Transverse colon (tissue), 4 donors: ENCODE results near the gene MPST. TPM values are rescaled to one million over a fixed set of nuclear protein-coding genes. Genes with fewer than 3 reads are reported as not detected.

ENCODE experiments used
- DNase-seq: peaks from one replicate; pipeline ENCODE4 v3.0.0-alpha.2; 2019
- H3K27ac ChIP-seq, 4 donors: fragments of 200-600 bp; sonication (generic); 2 replicates each; pipeline ENCODE4 v1.5.1; 2016 to 2018; ENCODE audit warnings: inconsistent platforms in 4 of 4
- H3K27me3 ChIP-seq: fragments of 200-600 bp; sonication (generic); 2 replicates; pipeline ENCODE4 v1.5.1; 2017; ENCODE audit warnings: inconsistent platforms
- H3K36me3 ChIP-seq, 4 donors: fragments of 200-600 bp; sonication (generic); 2 replicates each; pipeline ENCODE4 v1.5.1; 2017 to 2019; ENCODE audit warnings: inconsistent platforms in 4 of 4
- H3K4me1 ChIP-seq, 4 donors: fragments of 200-600 bp; sonication (generic); 2 replicates each; pipeline ENCODE4 v1.5.1; 2017 to 2020; ENCODE audit warnings: inconsistent platforms in 4 of 4
- H3K4me3 ChIP-seq, 4 donors: fragments of 200-600 bp; sonication (generic); 1 replicate in 1 of 4; 2 replicates in 3 of 4; pipeline versions ENCODE4 v1.5.1 to v1.6.1; 2017 to 2019; ENCODE audit warnings: inconsistent platforms in 4 of 4
- H3K9me3 ChIP-seq, 2 donors: fragments of 200-600 bp; sonication (generic); 2 replicates each; pipeline ENCODE4 v1.5.1; 2017 to 2019; ENCODE audit warnings: inconsistent platforms in 2 of 2
- CTCF ChIP-seq, 5 experiments: fragments of 200-600 bp in 3 of 5; fragments of 450-650 bp in 2 of 5; sonication (generic) in 3 of 5; IDR thresholded peaks; 1 replicate in 2 of 5; 2 replicates in 3 of 5; pipeline ENCODE4 v1.5.1; 2016 to 2017; ENCODE audit warnings: antibody characterized with exemption in 5 of 5, inconsistent platforms in 3 of 5, mild to moderate bottlenecking in 2 of 5, moderate library complexity in 1 of 5
- EP300 ChIP-seq: sonication (generic); formaldehyde crosslinking; IDR thresholded peaks from one replicate; pipeline ENCODE4 v1.6.1; 2017; ENCODE audit warnings: antibody characterized with exemption, low read depth
- POLR2A ChIP-seq: fragments of 450-650 bp; IDR thresholded peaks from one replicate; pipeline ENCODE4 v1.6.1; 2016; ENCODE audit warnings: antibody characterized with exemption, mild to moderate bottlenecking, moderate library complexity
- POLR2AphosphoS5 ChIP-seq, 3 donors: sonication (generic); formaldehyde crosslinking; IDR thresholded peaks; one replicate each; pipeline ENCODE4 v1.6.1; 2016; ENCODE audit warnings: antibody characterized with exemption in 3 of 3
- WGBS, 2 donors: methylation state at CpG; one replicate each; pipeline ENCODE4 v1.1.5; 2018; ENCODE audit warnings: low coverage in 1 of 2; 5-methylcytosine and 5-hydroxymethylcytosine counted together
- in situ Hi-C, 4 donors: fragments of 200-750 bp; cut with MboI; loops; one replicate each; pipeline versions ENCODE4 v1.15.0 to v1.15.1; 2017; ENCODE audit warnings: low sequenced_read_pairs in 3 of 4, low pct_ligation_motif_present in 1 of 4, low pct_unique_long_range_greater_than_20kb in 1 of 4
- intact Hi-C: fragments of 100-400 bp; cut with DNase I; formaldehyde crosslinking; loops from one replicate; pipeline ENCODE4 v1.15.1; 2023; ENCODE audit warnings: low total_unique reads
- total RNA-seq, 4 donors: library from RNA; depleted of rRNA; stranded (reverse); fragments of >200 nt; gene quantifications; one replicate each; pipeline ENCODE4 v1.1.0, GENCODE V29; 2016

Gene MPST
- total RNA-seq, 4 donors from 2014 or later = 407 to 964 (median 541) TPM

DNA sequence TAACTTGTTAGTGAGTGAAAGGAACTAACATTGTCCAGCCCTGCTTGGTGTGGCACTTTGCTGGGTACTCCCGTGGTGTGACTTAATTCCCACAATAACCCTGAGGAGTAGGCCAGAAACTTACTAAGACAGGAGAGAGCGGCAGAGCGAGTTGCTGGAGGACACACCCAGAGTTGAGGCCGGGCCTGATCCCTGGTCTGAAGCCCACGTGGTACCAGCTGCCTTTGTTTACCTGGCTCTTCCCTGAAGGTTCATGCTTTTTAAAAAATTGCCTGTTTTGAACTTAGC is 594 bp downstream of the MPST start:
- WGBS, 2 donors = 0% methylated on average over 5 of the region's 5 CpGs; no CpG with 5 or more reads in 1 of the 2 donors
- intact Hi-C loops = no loop called here
- no peaks in the 10 kb centered on the region for H3K9me3 ChIP-seq
- peaks cover 52 to 78% (median 75%) of the 10 kb centered on the region in 4 donors for H3K4me1 ChIP-seq
- no peaks in the 10 kb centered on the region for H3K27me3 ChIP-seq
- peak; percentile 75 for DNase-seq
- H3K36me3 ChIP-seq = peaks cover 0 to 4% (median 0%) of the 10 kb centered on the region in 4 donors
- no peak for TF ChIP-seq CTCF (IDR thresholded peaks at IDR 0.05)
- TF ChIP-seq EP300 = no peak
- peak; percentile 80 for TF ChIP-seq POLR2A
- peak in 2 of 3 donors; percentile 70 to 75 for TF ChIP-seq POLR2AphosphoS5 (IDR thresholded peaks at IDR 0.05)
- H3K27ac ChIP-seq = peak overlapping the region; percentile 92 to 99 (median 99)
- in situ Hi-C loops = no loop called here
- peak overlapping the region; percentile 56 to 97 (median 88) for H3K4me3 ChIP-seq

- Histone ChIP-seq H3K4me1 (peaks cover 53 to 80% (median 69%) of the 10 kb centered on the region in 4 donors), H3K9me3 (no peaks in the 10 kb centered on the region), H3K27me3 (no peaks in the 10 kb centered on the region), H3K4me3 (peak overlapping the region in 3 of 4 donors; percentile 56 to 97 (median 96)), H3K36me3 (peaks cover 0 to 4% (median 0%) of the 10 kb centered on the region in 4 donors), H3K27ac (peak overlapping the region; percentile 92 to 99 (median 99))
- intact Hi-C loops (no loop called here), in situ Hi-C loops (no loop called here)
- peak; percentile 80 for DNase-seq
- peak; percentile 56 to 88 (median 84) for TF ChIP-seq POLR2AphosphoS5 (IDR thresholded peaks at IDR 0.05)
- TF ChIP-seq EP300 = no peak
- peak; percentile 83 for TF ChIP-seq POLR2A
- no peak for TF ChIP-seq CTCF (IDR thresholded peaks at IDR 0.05)
- 57% methylated on average over 5 of the region's 5 CpGs; no CpG with 5 or more reads in 1 of the 2 donors for WGBS, 2 donors
Measured at GRCh38 chr22:37021041-37021440, 1.5 kb downstream of the MPST start.

DNA sequence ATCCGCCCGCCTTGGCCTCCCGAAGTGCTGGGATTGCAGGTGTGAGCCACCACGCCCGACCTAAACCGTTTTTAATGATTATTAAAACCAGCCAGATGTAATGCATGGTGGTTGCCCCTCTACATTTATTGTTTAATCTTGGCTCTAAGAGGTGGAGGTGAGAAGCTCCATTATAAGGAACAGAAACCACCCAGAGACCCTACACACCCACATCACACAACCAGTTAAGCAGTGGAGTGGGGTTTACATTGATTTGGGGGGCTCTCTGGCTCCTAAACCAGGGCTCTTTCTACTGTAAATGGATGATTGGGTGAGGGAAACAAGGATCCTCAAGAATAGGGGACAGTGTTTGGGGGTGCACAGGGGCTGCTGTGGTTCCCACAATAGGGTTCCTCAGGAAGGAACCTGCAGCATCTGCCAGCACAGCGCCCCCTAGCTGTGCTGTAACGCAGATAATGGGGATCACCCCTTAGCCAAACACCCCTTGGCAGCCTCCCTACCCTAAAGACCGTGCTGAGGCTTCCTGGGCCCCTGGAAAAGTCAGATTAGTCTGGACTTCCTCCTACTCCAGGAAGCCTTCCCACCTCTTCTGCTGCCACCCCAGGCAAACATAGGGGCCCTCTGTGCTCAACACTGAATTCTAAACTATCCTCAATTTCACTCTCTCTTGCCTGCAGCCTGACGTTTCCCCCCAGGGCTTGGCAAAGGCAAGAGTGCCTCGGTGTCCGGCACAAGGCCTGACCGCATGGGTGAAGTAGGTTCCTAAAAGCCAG is 2.4 kb downstream of the MPST start:
- peak; percentile 53 for DNase-seq

More for the DNA sequence above, 2.4 kb downstream of the MPST start:
- intact Hi-C loops (no loop called here), in situ Hi-C loops (no loop called here)
- Histone ChIP-seq H3K36me3 (peaks cover 0 to 5% (median 0%) of the 10 kb centered on the region in 4 donors), H3K27ac (peak overlapping the region; percentile 92 to 99 (median 99)), H3K9me3 (no peaks in the 10 kb centered on the region), H3K4me3 (no peak overlapping the region), H3K4me1 (peaks cover 48 to 73% (median 63%) of the 10 kb centered on the region in 4 donors), H3K27me3 (no peaks in the 10 kb centered on the region)
- TF ChIP-seq CTCF (IDR thresholded peaks at IDR 0.05) = peak; percentile 61 to 77 (median 70)
- TF ChIP-seq POLR2A = no peak
- 39 to 42% methylated on average over 5 to 13 of the region's 13 CpGs for WGBS, 2 donors
